KOPT-K1 (cell line): ENCODE measurements around the gene OR4D1.

Experiments used
- H3K27ac ChIP-seq: fragments of 200-600 bp; sonication (generic); 2 replicates; pipeline ENCODE4 v1.5.1; 2016; ENCODE audit warnings: antibody characterized with exemption, mild to moderate bottlenecking, low read depth, low read length; ENCODE audit not compliant: poor library complexity, severe bottlenecking
- H3K36me3 ChIP-seq: fragments of 200-600 bp; sonication (generic); 2 replicates; pipeline ENCODE4 v1.5.1; 2017; ENCODE audit warnings: antibody characterized with exemption, mild to moderate bottlenecking, low read length, moderate library complexity; ENCODE audit not compliant: insufficient read depth
- H3K9me3 ChIP-seq: fragments of 200-600 bp; sonication (generic); 2 replicates; pipeline ENCODE4 v1.5.1; 2017; ENCODE audit warnings: antibody characterized with exemption, low read length, mild to moderate bottlenecking; ENCODE audit not compliant: insufficient read depth, poor library complexity, severe bottlenecking

OR4D1 gene

GRCh38 chr17:58174871-58175270 is 26.7 kb downstream of the OR4D1 start:
- H3K27ac ChIP-seq, result no peak overlapping the region
- no peaks in the 10 kb centered on the region for H3K36me3 ChIP-seq
- H3K9me3 ChIP-seq, result no peaks in the 10 kb centered on the region

GRCh38 chr17:58176200-58176599 is 28.0 kb downstream of the OR4D1 start:
- no peak overlapping the region for H3K27ac ChIP-seq
- no peaks in the 10 kb centered on the region for H3K9me3 ChIP-seq
- no peaks in the 10 kb centered on the region for H3K36me3 ChIP-seq

- no peaks in the 10 kb centered on the region for H3K36me3 ChIP-seq
- H3K27ac ChIP-seq, result no peak overlapping the region
- no peaks in the 10 kb centered on the region for H3K9me3 ChIP-seq
These were observed 33.6 kb downstream of the OR4D1 start for GRCh38 chr17:58181796-58182195.

GRCh38 chr17:58183514-58183913 is 35.3 kb downstream of the OR4D1 start:
- Histone ChIP-seq H3K27ac (no peak overlapping the region), H3K9me3 (no peaks in the 10 kb centered on the region), H3K36me3 (no peaks in the 10 kb centered on the region)

GRCh38 chr17:58184308-58184985 is 36.3 kb downstream of the OR4D1 start:
- Histone ChIP-seq H3K27ac (no peak overlapping the region), H3K36me3 (no peaks in the 10 kb centered on the region), H3K9me3 (no peaks in the 10 kb centered on the region)

GRCh38 chr17:58184986-58185761 is 37.0 kb downstream of the OR4D1 start:
- H3K36me3 ChIP-seq, result no peaks in the 10 kb centered on the region
- H3K27ac ChIP-seq, result no peak overlapping the region
- no peaks in the 10 kb centered on the region for H3K9me3 ChIP-seq

GRCh38 chr17:58186591-58186990 is 38.4 kb downstream of the OR4D1 start:
- H3K27ac ChIP-seq, result no peak overlapping the region
- H3K36me3 ChIP-seq, result no peaks in the 10 kb centered on the region
- no peaks in the 10 kb centered on the region for H3K9me3 ChIP-seq

GRCh38 chr17:58187063-58187462 is 38.9 kb downstream of the OR4D1 start:
- Histone ChIP-seq H3K9me3 (no peaks in the 10 kb centered on the region), H3K36me3 (no peaks in the 10 kb centered on the region), H3K27ac (no peak overlapping the region)

GRCh38 chr17:58187675-58188074 is 39.5 kb downstream of the OR4D1 start:
- Histone ChIP-seq H3K36me3 (no peaks in the 10 kb centered on the region), H3K9me3 (no peaks in the 10 kb centered on the region), H3K27ac (no peak overlapping the region)

GRCh38 chr17:58189436-58190146 is 41.4 kb downstream of the OR4D1 start:
- Histone ChIP-seq H3K36me3 (no peaks in the 10 kb centered on the region), H3K9me3 (no peaks in the 10 kb centered on the region), H3K27ac (no peak overlapping the region)

GRCh38 chr17:58191241-58191896 is 43.2 kb downstream of the OR4D1 start:
- Histone ChIP-seq H3K9me3 (no peaks in the 10 kb centered on the region), H3K27ac (no peak overlapping the region), H3K36me3 (no peaks in the 10 kb centered on the region)

GRCh38 chr17:58192612-58193011 is 44.4 kb downstream of the OR4D1 start, which contains the start of gene EPX:
EPX (plus strand) TSS chr17:58192726; CDS start chr17:58192847, 121 bp downstream.
- H3K27ac ChIP-seq, result no peak within 1 kb of the TSS
- H3K36me3 ChIP-seq, result no peaks in the 10 kb centered on the region
- no peaks in the 10 kb centered on the region for H3K9me3 ChIP-seq

- Histone ChIP-seq H3K27ac (no peak overlapping the region), H3K9me3 (no peaks in the 10 kb centered on the region), H3K36me3 (no peaks in the 10 kb centered on the region)
These were observed 45.6 kb downstream of the OR4D1 start for GRCh38 chr17:58193641-58194255.

- H3K36me3 ChIP-seq, result no peaks in the 10 kb centered on the region
- no peak overlapping the region for H3K27ac ChIP-seq
- no peaks in the 10 kb centered on the region for H3K9me3 ChIP-seq
These were observed 47.4 kb downstream of the OR4D1 start for GRCh38 chr17:58195518-58196123.
